HFFc6 (cell line): ENCODE results near the gene SPPL2A. TPM values are rescaled to one million over a fixed set of nuclear protein-coding genes. Genes with fewer than 3 reads are reported as not detected.

Experiments
- DNase-seq: peaks from one replicate; pipeline ENCODE4 v3.0.0-alpha.2; 2018
- H3K27ac Mint-ChIP-seq: 2 replicates; pipeline ENCODE4 v1.8.0; 2020; ENCODE audit warnings: mild to moderate bottlenecking, mixed read lengths
- H3K27me3 Mint-ChIP-seq: 2 replicates; pipeline ENCODE4 v1.8.0; 2021; ENCODE audit warnings: mild to moderate bottlenecking, moderate library complexity, mixed read lengths; ENCODE audit not compliant: insufficient read depth
- H3K36me3 Mint-ChIP-seq: 2 replicates; pipeline ENCODE4 v1.8.0; 2021; ENCODE audit warnings: low read depth, mixed read lengths
- H3K4me1 Mint-ChIP-seq: 2 replicates; pipeline ENCODE4 v1.8.0; 2020; ENCODE audit warnings: low read depth, mixed read lengths
- H3K4me3 Mint-ChIP-seq: 2 replicates; pipeline ENCODE4 v1.8.0; 2020; ENCODE audit warnings: mild to moderate bottlenecking, moderate library complexity, mixed read lengths
- H3K9me3 Mint-ChIP-seq: 2 replicates; pipeline ENCODE4 v1.8.0; 2020; ENCODE audit warnings: mild to moderate bottlenecking, mixed read lengths
- CTCF ChIP-seq: fragments of 200-600 bp; sonication (generic); IDR thresholded peaks from 2 replicates; pipeline ENCODE4 v1.5.0; 2021; ENCODE audit warnings: antibody characterized with exemption, mild to moderate bottlenecking
- total RNA-seq, 6 experiments: library from RNA; stranded (reverse); fragmentation: NEBNext Ultra II Directional; extraction: Animal tissue kit (Norgen Biotek cat#: 25700); gene quantifications; 2 replicates in 1 of 6; 3 replicates in 5 of 6; pipeline ENCODE4 v1.2.3, GENCODE V29; 2021

SPPL2A gene
- total RNA-seq, 6 experiments from 2014 or later = 119 to 170 (median 138) TPM

- H3K27ac Mint-ChIP-seq = peak overlapping the region; percentile 87
- H3K4me3 Mint-ChIP-seq = peak overlapping the region; percentile 55
- DNase-seq = peak; percentile 41
- peaks cover 4% of the 10 kb centered on the region; the same call in 1 of the 2 replicates for H3K36me3 Mint-ChIP-seq
- peaks cover 23% of the 10 kb centered on the region for H3K4me1 Mint-ChIP-seq
- TF ChIP-seq CTCF = no peak
- no peaks in the 10 kb centered on the region for H3K9me3 Mint-ChIP-seq
- peaks cover 2% of the 10 kb centered on the region; the same call in 1 of the 2 replicates for H3K27me3 Mint-ChIP-seq
Measured at GRCh38 chr15:50676799-50677483, 88.6 kb downstream of the SPPL2A start.

GRCh38 chr15:50675535-50676144 lies 89.9 kb downstream of the SPPL2A start:
- peak; percentile 32 for DNase-seq
- Mint-ChIP-seq H3K4me1 (peaks cover 23% of the 10 kb centered on the region), H3K9me3 (no peaks in the 10 kb centered on the region), H3K27ac (no peak overlapping the region; the same call in 1 of the 2 replicates), H3K4me3 (no peak overlapping the region), H3K36me3 (peaks cover 4% of the 10 kb centered on the region; the same call in 1 of the 2 replicates), H3K27me3 (peaks cover 2% of the 10 kb centered on the region; the same call in 1 of the 2 replicates)
- peak; percentile 95 for TF ChIP-seq CTCF

GRCh38 chr15:50670115-50670514 lies 95.4 kb downstream of the SPPL2A start:
- no peaks in the 10 kb centered on the region for H3K9me3 Mint-ChIP-seq
- H3K27ac Mint-ChIP-seq = no peak overlapping the region
- no peaks in the 10 kb centered on the region; the same call in 1 of the 2 replicates for H3K27me3 Mint-ChIP-seq
- no peak for DNase-seq
- no peak overlapping the region for H3K4me3 Mint-ChIP-seq
- no peak for TF ChIP-seq CTCF
- 0 out of 2 replicates have a peak, but pooled peaks cover under 1% of the 10 kb centered on the region for H3K36me3 Mint-ChIP-seq
- H3K4me1 Mint-ChIP-seq = peaks cover under 1% of the 10 kb centered on the region; the same call in 1 of the 2 replicates

GRCh38 chr15:50669611-50670010 lies 95.9 kb downstream of the SPPL2A start:
- H3K36me3 Mint-ChIP-seq = peaks cover 2% of the 10 kb centered on the region
- H3K9me3 Mint-ChIP-seq = no peaks in the 10 kb centered on the region
- TF ChIP-seq CTCF = no peak
- H3K27ac Mint-ChIP-seq = no peak overlapping the region
- no peaks in the 10 kb centered on the region for H3K4me1 Mint-ChIP-seq
- no peaks in the 10 kb centered on the region; the same call in 1 of the 2 replicates for H3K27me3 Mint-ChIP-seq
- no peak overlapping the region for H3K4me3 Mint-ChIP-seq
- DNase-seq = no peak

GRCh38 chr15:50665938-50666337 lies 99.6 kb downstream of the SPPL2A start:
- no peak for TF ChIP-seq CTCF
- Mint-ChIP-seq H3K27me3 (no peaks in the 10 kb centered on the region; the same call in 1 of the 2 replicates), H3K4me1 (no peaks in the 10 kb centered on the region), H3K4me3 (no peak overlapping the region), H3K27ac (no peak overlapping the region; the same call in 1 of the 2 replicates), H3K36me3 (peaks cover 6% of the 10 kb centered on the region), H3K9me3 (no peaks in the 10 kb centered on the region)
- DNase-seq = no peak
